PC-9 (cell line): ENCODE data around the gene GMEB2.

ENCODE experiments used
- CTCF ChIP-seq: fragments of 200-600 bp; sonication (generic); conservative IDR thresholded peaks from 2 replicates; pipeline ENCODE4 v1.6.1; 2017; ENCODE audit warnings: mixed run types, antibody characterized with exemption, mild to moderate bottlenecking, moderate library complexity
- EZH2 ChIP-seq: fragments of 200-600 bp; sonication (generic); IDR thresholded peaks from 2 replicates; pipeline ENCODE4 v1.8.0; 2017; ENCODE audit warnings: antibody characterized with exemption, low read depth

GRCh38 chr20:63587256-63587655 lies 39.6 kb downstream of the GMEB2 start:
- TF ChIP-seq EZH2: no peak
- no peak for TF ChIP-seq CTCF
